IPS-11a (cell line): ENCODE measurements around the gene DDC.

Source experiments
- H3K4me3 ChIP-seq: one replicate; pipeline ENCODE4 v1.5.1; 2013; ENCODE audit warnings: low read depth, low read length, control low read depth

The DDC gene, protein sequence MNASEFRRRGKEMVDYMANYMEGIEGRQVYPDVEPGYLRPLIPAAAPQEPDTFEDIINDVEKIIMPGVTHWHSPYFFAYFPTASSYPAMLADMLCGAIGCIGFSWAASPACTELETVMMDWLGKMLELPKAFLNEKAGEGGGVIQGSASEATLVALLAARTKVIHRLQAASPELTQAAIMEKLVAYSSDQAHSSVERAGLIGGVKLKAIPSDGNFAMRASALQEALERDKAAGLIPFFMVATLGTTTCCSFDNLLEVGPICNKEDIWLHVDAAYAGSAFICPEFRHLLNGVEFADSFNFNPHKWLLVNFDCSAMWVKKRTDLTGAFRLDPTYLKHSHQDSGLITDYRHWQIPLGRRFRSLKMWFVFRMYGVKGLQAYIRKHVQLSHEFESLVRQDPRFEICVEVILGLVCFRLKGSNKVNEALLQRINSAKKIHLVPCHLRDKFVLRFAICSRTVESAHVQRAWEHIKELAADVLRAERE

DNA sequence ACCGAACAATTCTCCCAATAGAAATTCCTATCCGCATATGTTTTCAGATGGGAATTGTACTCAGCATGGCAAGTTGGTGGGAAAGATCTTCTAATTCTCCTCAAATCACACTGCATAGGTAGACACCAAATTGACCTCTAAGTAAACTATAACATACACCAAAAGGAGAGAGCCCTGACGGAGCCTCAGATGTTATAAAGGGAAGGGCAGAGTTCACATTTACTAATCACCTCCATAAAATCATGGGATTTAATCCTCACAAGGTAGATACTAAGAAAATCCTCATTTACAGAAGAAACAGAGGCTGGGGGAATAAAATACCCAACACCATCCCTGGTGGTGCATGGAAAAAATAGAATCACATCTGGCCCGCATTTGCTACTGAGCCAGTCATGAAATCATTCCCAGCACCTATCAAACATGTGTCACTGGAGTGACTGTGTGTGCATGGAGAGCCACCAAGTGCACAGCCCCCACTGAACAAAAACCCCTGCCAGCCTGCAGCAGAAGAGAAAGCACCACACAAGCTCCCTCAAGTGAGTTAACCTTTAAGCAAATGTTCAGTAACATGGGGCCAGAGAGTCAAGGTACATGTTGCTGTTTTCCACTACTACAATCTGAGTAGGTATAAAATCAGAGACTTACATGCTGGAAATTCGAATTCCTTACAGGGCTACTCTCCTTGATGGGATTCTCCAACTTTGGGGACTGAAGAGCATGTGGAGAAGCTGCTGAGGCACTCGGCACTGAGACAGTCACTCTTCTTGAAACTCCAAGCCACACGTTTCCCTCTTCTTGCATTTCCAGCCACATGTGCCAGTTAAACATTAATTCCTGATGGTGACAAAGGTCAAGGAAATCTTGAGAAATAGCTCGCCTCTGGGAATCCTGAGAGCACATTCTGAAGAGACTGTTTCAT lies at the start of gene DDC:
Gene DDC, minus strand, starts transcription at position 766 of the 919 bp plus-strand sequence. CDS start 21,320 bp downstream, outside the sequence.
- H3K4me3 ChIP-seq = no peak within 1 kb of the TSS

DNA sequence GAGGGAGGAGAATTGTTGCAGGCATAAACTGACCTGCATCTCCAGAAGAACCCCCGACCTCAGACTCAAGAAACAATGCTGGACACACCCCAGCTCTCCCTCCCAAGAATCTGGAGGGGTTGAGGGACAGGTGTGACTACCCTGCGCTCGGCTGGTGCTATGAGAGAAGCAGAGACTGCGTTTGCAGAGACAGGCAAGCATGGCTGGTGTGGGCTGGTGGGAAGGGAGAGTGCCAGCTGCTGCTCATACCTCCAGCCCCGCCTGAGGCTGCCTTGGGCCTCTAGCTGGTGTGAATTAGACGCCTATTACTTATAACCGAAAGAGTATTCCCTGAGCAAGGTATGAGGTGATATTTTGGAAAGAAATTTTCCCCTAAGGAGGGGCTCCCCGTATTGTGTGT lies 48.3 kb upstream of the DDC start:
- no peak overlapping the region for H3K4me3 ChIP-seq

DNA sequence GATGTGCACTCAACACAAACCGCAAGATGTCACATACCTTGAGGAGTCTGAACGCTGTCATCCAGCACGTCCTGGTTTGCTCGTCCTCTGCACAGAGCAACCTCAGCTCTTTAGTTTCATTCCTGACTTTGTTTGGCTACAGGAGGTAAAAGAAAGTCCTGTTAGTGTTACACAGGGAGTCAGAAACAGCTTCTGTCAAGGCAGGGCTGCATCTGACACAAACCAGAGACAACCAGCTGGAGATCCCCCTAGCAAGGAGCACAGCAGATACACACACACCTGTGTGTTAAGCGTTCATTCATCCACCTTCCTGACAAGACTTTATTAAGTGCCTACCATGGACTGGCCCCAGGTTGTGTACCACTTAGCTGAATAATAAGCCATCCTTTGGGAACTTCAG lies 47.5 kb upstream of the DDC start:
- H3K4me3 ChIP-seq = no peak overlapping the region

DNA sequence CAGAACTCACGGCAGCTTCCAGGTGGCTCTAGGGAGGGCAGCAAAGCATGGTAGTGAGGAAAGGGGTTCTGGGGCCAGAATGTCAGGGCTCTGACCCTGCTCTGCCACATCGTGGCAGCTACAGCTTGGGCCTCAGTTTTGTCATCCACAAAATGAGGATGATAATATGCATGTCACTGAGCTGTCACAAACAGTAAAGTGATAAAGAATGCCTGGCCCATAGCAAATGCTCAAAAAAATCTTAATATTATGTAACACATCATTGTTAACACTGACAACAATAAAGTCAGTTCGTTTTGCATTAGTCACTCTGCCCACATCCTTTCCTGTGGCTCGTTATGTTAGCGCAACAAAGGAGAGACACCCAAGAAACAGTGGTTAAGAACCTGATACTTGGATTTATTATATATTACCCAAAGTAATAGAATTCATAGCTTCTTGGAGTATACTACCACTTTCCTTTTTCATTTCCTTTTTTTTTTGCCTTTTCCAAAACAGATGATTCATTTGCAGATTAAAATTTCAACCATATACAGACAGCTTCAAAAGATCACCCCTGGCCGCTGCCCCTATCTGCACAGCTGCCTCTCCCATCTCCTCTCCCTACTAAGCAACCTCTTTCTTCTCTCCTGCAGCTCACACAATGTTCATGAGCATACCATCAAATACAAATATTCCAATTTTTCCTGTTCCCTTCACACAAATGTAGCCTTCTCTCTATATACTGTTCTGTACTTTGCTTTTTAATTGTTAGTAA lies 45.5 kb upstream of the DDC start:
- H3K4me3 ChIP-seq = no peak overlapping the region

DNA sequence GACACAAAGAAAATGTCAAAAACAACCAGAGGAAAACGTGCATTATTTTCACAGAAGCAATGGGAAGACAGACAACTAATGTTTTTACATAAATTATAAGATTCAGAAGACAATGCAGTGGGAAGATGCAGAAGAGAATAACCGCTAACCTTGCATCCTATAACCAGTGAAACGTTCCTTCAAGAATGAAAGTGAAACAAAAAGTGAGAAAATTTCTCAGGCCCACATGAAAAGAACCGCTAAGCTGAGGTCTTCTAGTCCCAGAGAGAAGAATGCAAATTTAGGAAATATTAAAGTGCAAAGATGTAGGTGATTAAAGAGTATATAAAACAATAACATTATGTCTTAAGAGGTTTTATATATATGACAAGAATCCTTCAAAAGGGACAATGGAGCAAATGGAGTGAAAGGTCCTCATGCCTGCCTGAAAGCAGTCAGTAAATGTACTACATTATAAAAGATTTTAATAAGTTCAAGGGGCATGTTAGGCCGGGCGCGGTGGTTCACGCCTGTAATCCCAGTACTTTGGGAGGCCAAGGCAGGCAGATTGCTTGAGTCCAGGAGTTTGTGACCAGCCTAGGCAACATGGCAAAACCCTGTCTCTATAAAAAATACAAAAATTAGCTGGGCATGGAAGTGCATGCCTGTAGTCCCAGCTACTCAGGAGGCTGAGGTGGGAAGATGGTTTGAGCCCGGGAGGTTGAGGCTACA lies 43.1 kb upstream of the DDC start:
- no peak overlapping the region for H3K4me3 ChIP-seq

DNA sequence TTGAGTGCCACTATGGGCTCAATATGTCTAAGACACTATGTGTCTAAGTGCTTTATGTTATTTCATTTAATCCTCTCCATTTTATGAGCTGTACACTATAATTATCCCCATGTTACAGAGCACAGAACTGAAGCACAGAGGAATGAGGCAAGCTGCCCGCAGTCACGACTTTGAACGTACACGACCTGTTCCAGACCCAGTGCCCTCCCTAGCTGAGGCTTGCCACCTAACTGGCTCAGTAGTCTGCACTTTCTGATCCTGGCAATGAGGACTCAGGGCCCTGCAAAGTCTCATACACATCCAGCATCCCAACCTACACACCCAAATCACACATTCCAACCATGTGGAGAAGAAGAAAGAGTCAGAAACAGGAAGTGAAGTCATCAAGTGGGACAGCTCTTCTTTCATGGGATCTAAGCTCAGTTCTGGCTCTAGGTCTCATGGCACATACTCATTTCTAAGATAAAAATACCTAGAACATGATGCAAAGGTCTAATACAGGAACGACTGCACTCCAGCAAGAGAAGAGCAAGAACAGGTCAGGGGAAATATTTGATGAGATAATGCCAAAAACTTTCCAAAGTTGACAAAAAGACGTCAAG lies 42.4 kb upstream of the DDC start:
- no peak overlapping the region for H3K4me3 ChIP-seq

DNA sequence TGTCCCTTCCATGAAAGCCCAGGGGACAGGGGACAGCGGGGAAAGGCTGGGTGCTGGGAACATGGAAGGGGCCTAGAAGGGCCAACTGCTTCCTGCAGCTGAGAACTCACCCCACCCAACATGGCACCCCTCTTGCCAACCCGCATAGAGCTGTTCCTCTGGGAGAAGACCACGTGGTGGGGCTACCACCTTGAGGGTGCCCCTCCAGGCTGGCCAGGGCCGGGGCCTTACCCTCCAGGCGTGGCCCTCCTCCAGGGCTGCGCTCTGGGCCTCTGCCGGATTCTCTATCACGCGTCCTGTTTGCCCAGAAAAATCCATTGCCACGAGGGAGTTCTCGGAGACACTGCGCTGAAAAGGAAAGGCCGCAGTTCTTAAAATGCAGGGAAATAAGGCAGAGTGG lies 39.9 kb upstream of the DDC start:
- H3K4me3 ChIP-seq = no peak overlapping the region

DNA sequence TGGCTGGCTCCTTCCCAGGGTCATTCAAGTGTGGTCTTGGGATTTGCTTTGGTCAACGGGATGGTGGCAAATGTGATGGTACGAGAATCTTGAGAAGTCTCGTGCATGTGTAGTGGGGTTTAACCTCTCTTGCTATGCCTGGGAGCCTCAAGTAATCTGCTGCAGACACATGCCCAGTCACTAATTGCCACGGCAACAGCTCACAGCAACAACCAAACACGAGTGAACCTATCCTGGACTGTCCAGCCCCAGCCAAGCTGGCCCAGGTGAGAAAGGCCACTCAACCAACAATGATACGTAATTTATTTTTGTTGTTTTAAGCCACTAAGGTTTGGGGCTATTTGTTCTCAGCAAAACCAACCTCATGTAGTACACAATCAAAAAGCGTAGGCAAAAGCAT lies 38.1 kb upstream of the DDC start:
- no peak overlapping the region for H3K4me3 ChIP-seq

DNA sequence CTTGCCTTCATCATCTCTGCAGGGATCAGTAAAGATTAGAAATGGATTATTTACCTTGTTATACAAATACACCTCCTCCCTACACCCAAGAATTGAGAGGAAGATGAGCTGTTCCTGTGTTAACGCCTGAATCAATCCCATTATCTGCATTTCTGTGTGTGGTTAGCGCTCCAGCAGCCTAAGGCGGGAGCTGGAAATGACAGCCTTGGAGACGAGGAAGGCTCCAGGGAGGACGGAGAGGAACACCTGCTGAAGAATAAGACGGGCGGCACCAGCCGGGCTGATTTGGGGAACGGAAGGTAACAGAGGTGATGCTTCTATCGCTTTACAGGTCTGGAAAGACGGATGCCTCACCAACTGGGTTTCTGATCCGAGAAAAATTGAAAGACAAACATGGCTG lies 34.2 kb upstream of the DDC start:
- no peak overlapping the region for H3K4me3 ChIP-seq

DNA sequence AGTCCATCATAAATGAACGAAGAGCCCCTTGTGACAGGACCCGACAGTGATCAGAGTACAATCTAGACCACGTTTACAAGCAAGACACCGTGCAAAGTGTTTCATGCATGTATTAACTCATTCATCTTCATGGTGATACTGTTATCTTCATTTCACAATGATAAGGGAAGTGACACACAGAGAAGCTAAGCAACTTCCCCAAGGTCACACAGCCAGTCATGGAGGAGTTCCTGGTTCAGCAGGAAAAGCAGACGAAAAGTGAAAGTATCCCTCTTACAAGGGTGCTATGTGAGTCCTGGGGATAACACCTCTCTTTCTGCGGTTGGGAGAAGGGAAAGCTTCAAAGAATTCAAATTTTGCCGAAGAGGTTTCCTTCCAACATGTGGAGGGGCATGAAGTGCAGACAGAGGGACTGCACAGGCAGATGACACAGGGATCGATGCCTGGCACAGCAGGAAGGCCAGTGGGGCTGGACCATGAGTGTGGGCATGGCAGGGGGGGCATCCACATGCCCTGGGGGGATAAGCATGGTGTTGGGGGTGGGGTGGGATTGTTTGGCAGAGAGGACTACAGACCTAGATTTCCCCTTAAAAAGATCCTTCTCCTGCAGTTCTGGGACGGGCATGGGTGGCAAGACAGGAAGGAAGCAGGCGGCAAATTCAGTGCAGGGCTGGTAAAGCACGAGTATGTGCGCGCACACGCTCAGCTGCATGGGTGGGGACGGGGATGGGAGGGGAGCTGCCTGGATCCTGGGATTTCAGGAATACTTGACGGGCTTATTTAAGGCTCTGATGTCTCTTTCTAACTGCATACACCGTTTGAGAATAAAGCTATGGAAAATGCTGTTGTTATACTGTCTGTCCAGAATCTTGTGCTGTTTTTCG lies 33.5 kb upstream of the DDC start:
- H3K4me3 ChIP-seq = no peak overlapping the region

DNA sequence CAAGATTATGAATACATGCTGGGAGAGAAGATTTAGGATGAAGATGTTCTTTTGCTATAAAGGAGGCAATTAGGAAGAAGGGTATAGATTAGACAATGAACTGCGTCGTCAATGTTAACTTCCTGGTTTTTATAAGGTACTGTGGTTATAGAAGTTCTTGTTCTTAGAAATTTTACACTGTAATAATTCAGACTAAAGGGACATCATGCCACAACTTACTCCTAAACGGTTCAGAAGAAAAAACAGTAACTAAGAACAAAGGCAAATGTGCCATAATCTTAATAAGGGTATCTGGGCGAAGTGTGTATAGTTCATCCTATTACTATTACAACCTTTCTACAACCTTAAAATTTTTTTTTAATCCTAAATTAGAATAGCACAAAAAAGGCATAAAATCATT lies 31.3 kb upstream of the DDC start:
- H3K4me3 ChIP-seq = no peak overlapping the region

DNA sequence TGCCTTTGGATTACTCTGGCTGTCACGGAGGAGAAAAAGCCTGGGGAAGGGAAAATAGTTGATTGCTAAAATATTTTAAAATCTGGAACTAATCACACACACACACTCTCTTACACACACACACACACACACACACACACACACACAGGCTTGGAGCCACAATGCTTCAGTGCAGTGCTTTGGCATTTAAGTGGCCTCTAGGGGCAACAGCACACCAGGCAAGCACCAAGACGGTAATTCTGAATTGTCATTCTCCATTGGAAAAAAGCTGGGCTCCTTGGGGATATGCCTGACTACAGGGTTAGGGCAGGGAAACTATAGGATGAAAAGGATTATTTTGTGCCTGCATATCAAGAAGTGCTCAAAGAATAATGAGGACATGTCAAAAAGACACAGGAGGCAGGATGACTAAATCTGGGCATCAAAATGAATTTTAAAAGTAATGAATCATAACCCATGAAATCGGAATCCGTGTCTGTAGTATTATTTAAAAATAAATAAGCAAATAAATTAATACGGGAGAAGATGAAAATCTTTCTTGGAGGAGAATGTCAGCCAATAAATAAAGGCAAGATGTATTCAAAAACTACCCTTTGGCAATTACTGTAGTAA lies 30.4 kb upstream of the DDC start:
- H3K4me3 ChIP-seq = no peak overlapping the region

DNA sequence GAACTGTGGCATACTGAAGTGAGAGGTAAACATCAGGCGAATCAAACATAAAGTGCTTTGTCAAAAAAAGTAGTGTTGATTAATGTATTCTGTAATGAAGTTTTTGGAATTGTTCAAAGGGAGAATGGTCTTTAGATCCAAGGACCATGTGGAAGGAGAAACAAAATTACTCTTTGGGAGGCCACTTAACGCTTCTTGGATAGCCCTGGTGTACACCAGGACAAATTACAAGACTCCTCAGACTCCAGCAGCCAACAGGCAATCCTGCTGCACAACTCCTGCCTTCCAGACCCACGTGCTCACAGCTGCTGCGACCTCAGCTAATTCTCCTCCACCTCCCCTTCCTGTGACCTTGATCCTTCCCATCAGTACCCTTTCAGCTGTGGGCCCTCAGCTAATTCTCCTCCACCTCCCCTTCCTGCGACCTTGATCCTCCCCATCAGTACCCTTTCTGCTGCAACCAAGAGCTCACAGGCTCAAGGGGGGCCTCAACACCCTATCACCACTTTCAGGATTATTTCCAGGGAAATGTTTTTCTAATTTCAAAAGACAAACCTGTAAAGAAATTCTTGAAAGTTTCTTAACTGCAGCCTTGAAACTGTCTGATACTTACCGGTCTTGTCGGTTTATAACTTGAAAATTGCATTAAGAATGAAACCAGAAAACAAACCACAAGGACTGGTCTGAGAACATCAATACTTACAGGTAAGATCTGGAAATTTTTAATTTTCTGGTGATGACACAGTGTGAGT lies 29.7 kb upstream of the DDC start:
- H3K4me3 ChIP-seq = no peak overlapping the region

DNA sequence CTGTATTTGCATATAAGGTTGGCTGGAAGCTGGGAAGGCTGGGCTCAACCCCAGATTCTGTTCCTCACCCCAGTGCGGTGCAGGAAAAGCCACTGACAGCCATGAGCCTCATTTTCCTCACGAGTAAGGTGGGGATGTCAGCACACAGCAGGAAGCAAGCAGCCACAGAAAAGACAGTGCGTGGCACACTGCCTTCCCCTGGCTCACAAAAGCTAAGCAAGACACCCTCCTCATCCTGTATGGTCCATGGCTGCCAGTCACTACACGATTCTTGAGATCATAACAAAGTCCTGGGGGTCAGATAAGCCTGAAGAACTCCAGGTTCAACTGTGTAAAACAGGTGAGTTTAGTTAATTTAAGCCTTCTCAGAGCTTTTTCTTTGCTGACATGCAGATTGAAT lies 28.9 kb upstream of the DDC start:
- H3K4me3 ChIP-seq = no peak overlapping the region

DNA sequence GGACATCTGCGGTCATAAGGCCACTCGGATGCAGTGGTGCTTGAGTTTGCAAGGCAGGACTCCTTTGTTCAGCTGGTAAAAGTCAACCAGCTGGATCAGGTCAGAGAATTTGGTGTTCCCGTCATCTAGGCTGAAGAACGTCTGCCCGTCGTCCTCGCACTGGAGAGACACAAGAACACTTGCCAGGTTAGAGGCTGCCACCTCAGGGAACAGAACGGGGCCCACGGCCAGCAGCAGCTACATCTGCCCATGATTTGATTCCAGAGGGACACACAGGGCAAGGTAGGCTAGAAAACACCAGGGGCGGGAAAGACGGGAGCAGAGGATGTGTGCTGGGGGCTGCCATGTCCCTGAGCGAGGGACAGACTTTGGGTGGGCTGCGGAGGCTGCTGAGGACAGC lies 27.7 kb upstream of the DDC start:
- no peak overlapping the region for H3K4me3 ChIP-seq

DNA sequence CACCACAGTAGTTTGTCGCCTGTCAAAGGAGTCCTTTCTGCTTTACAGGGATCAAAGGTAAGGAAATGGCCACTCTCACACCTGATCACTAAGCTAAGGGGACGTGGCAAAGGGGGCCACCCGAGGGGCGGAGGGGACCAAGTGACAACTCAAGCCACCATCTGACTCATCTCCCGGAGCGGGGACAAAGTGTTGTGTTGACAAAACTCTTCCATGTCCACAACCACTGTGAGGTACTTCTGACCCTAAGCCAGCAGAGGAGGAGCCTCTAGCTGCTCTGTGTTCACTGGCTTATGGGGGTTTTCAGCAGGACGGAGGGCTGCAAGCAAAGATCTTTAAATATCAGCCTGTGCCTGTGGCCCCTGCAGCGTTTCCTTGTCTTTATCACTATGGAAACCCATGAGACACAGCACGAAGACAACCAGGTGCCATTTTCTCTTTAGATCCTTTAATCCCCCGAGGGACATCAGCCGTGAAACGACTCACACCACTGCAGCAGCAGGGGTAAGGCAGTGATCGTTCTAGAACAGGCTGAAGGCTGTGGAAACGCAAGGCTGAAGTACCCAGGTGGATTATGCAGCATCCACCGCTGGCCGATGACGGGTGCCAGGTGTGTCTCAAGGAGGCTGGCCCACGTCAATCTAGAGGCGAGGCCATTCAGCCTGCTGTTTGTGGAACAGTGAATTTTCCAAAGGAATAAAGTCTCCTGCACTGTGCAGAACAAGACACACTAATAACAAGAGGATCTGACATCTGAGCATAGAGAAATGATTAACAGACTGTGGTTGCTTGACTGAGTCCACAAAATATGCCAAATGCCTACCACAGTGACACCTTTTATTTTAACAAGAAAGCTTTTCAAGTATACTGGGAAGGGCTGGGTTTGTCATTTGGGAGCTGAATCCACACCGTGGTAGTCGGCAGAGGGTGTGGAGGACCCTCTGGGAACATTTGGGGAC lies 26.6 kb upstream of the DDC start:
- no peak overlapping the region for H3K4me3 ChIP-seq

DNA sequence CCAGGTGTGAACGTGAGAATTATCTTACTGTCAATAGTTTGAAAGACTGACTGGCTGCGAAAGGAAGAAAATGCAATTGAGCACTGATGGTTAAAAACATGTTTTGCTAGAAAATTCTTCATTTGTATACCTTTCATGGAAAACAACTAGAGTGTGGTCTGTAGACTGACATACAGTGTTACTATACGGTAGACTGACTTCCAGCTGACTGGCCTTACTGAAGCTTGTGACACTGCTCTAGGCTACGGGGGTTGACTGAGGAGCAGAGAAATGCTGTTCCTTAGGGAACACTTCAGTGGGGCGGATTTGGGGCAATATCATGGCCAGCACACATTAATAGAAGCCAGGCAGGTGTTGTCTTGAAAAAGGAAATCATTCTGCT lies 25.9 kb upstream of the DDC start:
- no peak overlapping the region for H3K4me3 ChIP-seq
